Endothelial cell of hepatic sinusoid (primary cell): Measurements from ENCODE around the gene SKP2.
"Not testable (repeated sequence)": the region's sequence is repeated elsewhere in the genome, so short reads cannot be mapped to it uniquely, and the experiment has no call there.

Source experiments
- in situ Hi-C: cut with HindIII; loops from 2 replicates; pipeline ENCODE4 v1.10.0; 2017; ENCODE audit warnings: low sequenced_read_pairs

Gene SKP2

GRCh38 chr5:36198281-36198680 lies 46.4 kb downstream of the SKP2 start:
- in situ Hi-C loops: no loop called here

- in situ Hi-C loops: not testable (repeated sequence)
These were observed 46.9 kb downstream of the SKP2 start for GRCh38 chr5:36198783-36199182.

GRCh38 chr5:36199620-36200019 lies 47.7 kb downstream of the SKP2 start:
- in situ Hi-C loops: no loop called here

GRCh38 chr5:36200513-36200912 lies 48.6 kb downstream of the SKP2 start:
- in situ Hi-C loops: no loop called here

- in situ Hi-C loops: no loop called here
These were observed 50.6 kb downstream of the SKP2 start for GRCh38 chr5:36202521-36202961.

- in situ Hi-C loops: no loop called here
These were observed 53.4 kb downstream of the SKP2 start for GRCh38 chr5:36205329-36205728.

- in situ Hi-C loops: no loop called here
These were observed 55.0 kb downstream of the SKP2 start for GRCh38 chr5:36206913-36207312.

GRCh38 chr5:36208786-36209185 lies 56.9 kb downstream of the SKP2 start:
- in situ Hi-C loops: no loop called here

- in situ Hi-C loops: no loop called here
These were observed 57.8 kb downstream of the SKP2 start for GRCh38 chr5:36209664-36210063.

- in situ Hi-C loops: no loop called here
These were observed 62.5 kb downstream of the SKP2 start for GRCh38 chr5:36214436-36214835.

- in situ Hi-C loops: no loop called here
These were observed 64.0 kb downstream of the SKP2 start for GRCh38 chr5:36215910-36216309.

- in situ Hi-C loops: no loop called here
These were observed 65.7 kb downstream of the SKP2 start for GRCh38 chr5:36217567-36217966.

- in situ Hi-C loops: no loop called here
These were observed 66.1 kb downstream of the SKP2 start for GRCh38 chr5:36217988-36218387.

GRCh38 chr5:36222620-36223019 lies 70.7 kb downstream of the SKP2 start:
- in situ Hi-C loops: no loop called here

- in situ Hi-C loops: no loop called here
These were observed 75.1 kb downstream of the SKP2 start for GRCh38 chr5:36227046-36227445.

- in situ Hi-C loops: no loop called here
These were observed 76.6 kb downstream of the SKP2 start for GRCh38 chr5:36228505-36228904.

GRCh38 chr5:36230151-36230790 lies 78.4 kb downstream of the SKP2 start:
- in situ Hi-C loops: no loop called here

- in situ Hi-C loops: no loop called here
These were observed 80.6 kb downstream of the SKP2 start for GRCh38 chr5:36232533-36232932.
